HepG2 (cell line): Measurements from ENCODE around the gene EEF1AKMT3. TPM values are rescaled to one million over a fixed set of nuclear protein-coding genes. Genes with fewer than 3 reads are reported as not detected.

Source experiments
- AGO2 ChIP-seq: fragments of 200-400 bp; formaldehyde crosslinking; optimal IDR thresholded peaks from 2 replicates; pipeline ENCODE3; 2017; ENCODE audit warnings: mild to moderate bottlenecking, low read depth, low read length, moderate library complexity
- CBX2 ChIP-seq, 2 experiments: fragments of 200-600 bp in 1 of 2; sonication (generic); formaldehyde crosslinking in 1 of 2; IDR thresholded peaks; 2 replicates each; pipeline versions ENCODE4 v1.7.0 to v1.8.1; 2018 to 2022; ENCODE audit warnings: low read depth in 2 of 2, low read length in 1 of 2, mild to moderate bottlenecking in 1 of 2, missing genetic modification reagents in 1 of 2
- DNMT3B ChIP-seq: conservative IDR thresholded peaks from 2 replicates; pipeline ENCODE4 v1.6.1; 2016; ENCODE audit warnings: missing biosample characterization, control low read depth
- FIP1L1 ChIP-seq: fragments of 200-400 bp; formaldehyde crosslinking; IDR thresholded peaks from 2 replicates; pipeline ENCODE4 v1.6.1; 2018; ENCODE audit warnings: low read depth, mild to moderate bottlenecking, low read length, moderate library complexity, borderline replicate concordance; ENCODE audit not compliant: insufficient read depth
- HDAC2 ChIP-seq: sonication (generic); formaldehyde crosslinking; IDR thresholded peaks from 2 replicates; pipeline ENCODE4 v1.4.0; 2020; ENCODE audit warnings: missing genetic modification reagents
- HMGXB4 ChIP-seq, 2 experiments: sonication (generic) in 1 of 2; formaldehyde crosslinking in 1 of 2; IDR thresholded peaks; 2 replicates each; pipeline versions ENCODE4 v1.4.0 to v1.6.1; 2018 to 2020; ENCODE audit warnings: missing genetic modification reagents in 2 of 2, borderline replicate concordance in 1 of 2, low read depth in 1 of 2, mild to moderate bottlenecking in 1 of 2, missing biosample characterization in 1 of 2
- HOMEZ ChIP-seq: IDR thresholded peaks from 2 replicates; pipeline ENCODE4 v1.6.1; 2016; ENCODE audit warnings: low read depth
- IRX3 ChIP-seq: sonication (generic); formaldehyde crosslinking; IDR thresholded peaks from 2 replicates; pipeline ENCODE4 v1.8.1; 2023; ENCODE audit warnings: mild to moderate bottlenecking, low read depth, missing genetic modification reagents, borderline replicate concordance
- MLXIP ChIP-seq: sonication (generic); formaldehyde crosslinking; IDR thresholded peaks from 2 replicates; pipeline ENCODE4 v1.9.0; 2021; ENCODE audit warnings: missing genetic modification reagents, borderline replicate concordance
- NONO ChIP-seq, 2 experiments: fragments of 450-650 bp in 1 of 2; sonication (generic) in 1 of 2; formaldehyde crosslinking in 1 of 2; IDR thresholded peaks in 1 of 2; conservative IDR thresholded peaks in 1 of 2; 2 replicates each; pipeline versions ENCODE4 v1.6.1 to v1.8.0; 2017 to 2022; ENCODE audit warnings: mild to moderate bottlenecking in 1 of 2, missing genetic modification reagents in 1 of 2, moderate library complexity in 1 of 2
- NR0B2 ChIP-seq: sonication (generic); formaldehyde crosslinking; IDR thresholded peaks from 2 replicates; pipeline ENCODE4 v1.4.0; 2020; ENCODE audit warnings: mild to moderate bottlenecking, missing genetic modification reagents
- PREB ChIP-seq: sonication (generic); formaldehyde crosslinking; IDR thresholded peaks from 2 replicates; pipeline ENCODE4 v1.4.0; 2020; ENCODE audit warnings: missing genetic modification reagents
- ZBTB7B ChIP-seq: sonication (generic); formaldehyde crosslinking; IDR thresholded peaks from 2 replicates; pipeline ENCODE4 v1.4.0; 2020; ENCODE audit warnings: missing genetic modification reagents
- ZNF124 ChIP-seq: sonication (generic); formaldehyde crosslinking; IDR thresholded peaks from 2 replicates; pipeline ENCODE4 v1.4.0; 2020; ENCODE audit warnings: missing genetic modification reagents
- ZNF264 ChIP-seq: sonication (generic); formaldehyde crosslinking; IDR thresholded peaks from 2 replicates; pipeline ENCODE4 v1.4.0; 2020; ENCODE audit warnings: missing genetic modification reagents
- ZNF362 ChIP-seq: sonication (generic); formaldehyde crosslinking; IDR thresholded peaks from 2 replicates; pipeline ENCODE4 v1.4.0; 2020; ENCODE audit warnings: missing genetic modification reagents, mild to moderate bottlenecking, borderline replicate concordance
- ZNF749 ChIP-seq: sonication (generic); formaldehyde crosslinking; IDR thresholded peaks from 2 replicates; pipeline ENCODE4 v1.8.0; 2022; ENCODE audit warnings: mild to moderate bottlenecking, missing genetic modification reagents, moderate library complexity, borderline replicate concordance
- polyA plus RNA-seq, 8 experiments: library from polyadenylated mRNA; depleted of rRNA in 3 of 8; stranded (reverse) in 7 of 8; unstranded in 1 of 8; fragments of >200 nt; fragmentation: Illumina TruSeq in 4 of 8; extraction: Trizol in 4 of 8; gene quantifications; 2 replicates each; pipeline versions ENCODE4 v1.2.1 to v1.2.3, GENCODE V29; 2011 to 2016; ENCODE audit warnings: low read depth in 4 of 8, missing spikeins in 1 of 8, mixed read lengths in 1 of 8; ENCODE audit not compliant: insufficient read depth in 1 of 8
- total RNA-seq, 5 experiments: library from RNA; depleted of rRNA; stranded (reverse); fragments of >200 nt; fragmentation: Illumina TruSeq; extraction: Trizol; gene quantifications; 2 replicates each; pipeline ENCODE4 v1.2.3, GENCODE V29; 2016; ENCODE audit warnings: low read depth in 1 of 5

EEF1AKMT3 gene
- total and polyA plus RNA-seq, 2 of the 13 experiments (the other 11 are each of a cell fraction or from before 2014, with no cell fraction given) = 4.7 to 11.4 TPM

GRCh38 chr12:57726151-57726883, 46.1 kb upstream of the EEF1AKMT3 start (continued):
- TF ChIP-seq FIP1L1 (no peak), ZNF264 (no peak), ZNF362 (CRISPR knock-in tag) (no peak), IRX3 (no peak), NONO (IDR thresholded peaks at IDR 0.05) (no peak), NONO (CRISPR knock-in tag; conservative IDR thresholded peaks at IDR 0.05) (peak; percentile 48; the same call in 1 of the 2 replicates), CBX2 (IDR thresholded peaks at IDR 0.05; ENCODE audit: low read depth, low read length) (no peak), CBX2 (CRISPR knock-in tag; IDR thresholded peaks at IDR 0.05; ENCODE audit: low read depth) (no peak), AGO2 (peak; percentile 33), NR0B2 (no peak), ZBTB7B (CRISPR knock-in tag) (peak; percentile 52; the same call in 1 of the 2 replicates), ZNF124 (CRISPR knock-in tag) (no peak), MLXIP (CRISPR knock-in tag) (no peak), DNMT3B (CRISPR knock-in tag) (no peak), HOMEZ (CRISPR knock-in tag) (0 out of 2 replicates have a peak, but pooled peaks have one; percentile 34), HMGXB4 (CRISPR knock-in tag; IDR thresholded peaks at IDR 0.05; ENCODE audit: borderline replicate concordance in 1 of 2, low read depth in 1 of 2) (peak; percentile 81 to 96), HDAC2 (0 out of 2 replicates have a peak, but pooled peaks have one; percentile 12), ZNF749 (CRISPR knock-in tag) (no peak), PREB (no peak)
